Heart right ventricle (tissue), 16 donors: Measurements from ENCODE around the gene UBE2J2. TPM values are rescaled to one million over a fixed set of nuclear protein-coding genes. Genes with fewer than 3 reads are reported as not detected.

Experiments
- ATAC-seq, 8 donors: fragments of 200-7000 bp; cut with Tn5 transposase; one replicate each; pipeline ENCODE4 v1.9.1; 2020; ENCODE audit warnings: mild to moderate bottlenecking in 8 of 8, moderate library complexity in 8 of 8, moderate number of reproducible peaks in 1 of 8
- DNase-seq, 2 donors: peaks; one replicate each; pipeline ENCODE4 v3.0.0-alpha.2; 2020
- H3K27ac ChIP-seq, 10 donors: fragments of 200-600 bp; sonication (generic) in 2 of 10; one replicate each; pipeline versions ENCODE4 v1.5.0 to v1.8.0; 2020 to 2022; ENCODE audit warnings: mild to moderate bottlenecking in 3 of 10
- H3K27me3 ChIP-seq, 7 donors: fragments of 200-600 bp; one replicate each; pipeline ENCODE4 v1.8.0; 2021 to 2022; ENCODE audit warnings: mild to moderate bottlenecking in 2 of 7
- H3K36me3 ChIP-seq, 9 donors: fragments of 200-600 bp; sonication (generic) in 1 of 9; one replicate each; pipeline versions ENCODE4 v1.5.0 to v1.8.0; 2020 to 2022; ENCODE audit warnings: mild to moderate bottlenecking in 2 of 9
- H3K4me1 ChIP-seq, 9 donors: fragments of 200-600 bp; sonication (generic) in 1 of 9; one replicate each; pipeline versions ENCODE4 v1.5.0 to v1.8.0; 2020 to 2022; ENCODE audit warnings: mild to moderate bottlenecking in 4 of 9
- H3K4me3 ChIP-seq, 10 donors: fragments of 200-600 bp; sonication (generic) in 2 of 10; one replicate each; pipeline versions ENCODE4 v1.5.0 to v1.8.0; 2020 to 2022; ENCODE audit warnings: mild to moderate bottlenecking in 7 of 10, moderate library complexity in 2 of 10
- H3K9me3 ChIP-seq, 11 donors: fragments of 200-600 bp in 10 of 11; sonication (generic) in 2 of 11; one replicate each; pipeline versions ENCODE4 v1.5.0 to v1.8.0; 2013 to 2022; ENCODE audit warnings: mild to moderate bottlenecking in 2 of 11, control low read depth in 1 of 11, moderate library complexity in 1 of 11
- CTCF ChIP-seq, 9 donors: fragments of 200-600 bp; sonication (generic) in 2 of 9; IDR thresholded peaks; one replicate each; pipeline versions ENCODE4 v1.5.0 to v1.8.0; 2021 to 2022; ENCODE audit warnings: antibody characterized with exemption in 9 of 9, mild to moderate bottlenecking in 5 of 9, moderate library complexity in 1 of 9
- WGBS, 2 donors: extraction: QIAGEN DNeasy Blood & Tissue Kit; methylation state at CpG; one replicate each; pipeline ENCODE4 v1.1.7; 2013; ENCODE audit warnings: inconsistent platforms in 1 of 2; 5-methylcytosine and 5-hydroxymethylcytosine counted together
- intact Hi-C, 10 donors: fragments of 100-400 bp; cut with DNase I; formaldehyde crosslinking; loops; one replicate each; pipeline versions ENCODE4 v1.11.1 to v1.14.2; 2022
- polyA plus RNA-seq, 2 donors: library from polyadenylated mRNA; stranded (reverse); fragments of 200-250 nt; gene quantifications; one replicate each; pipeline ENCODE4 v1.2.3, GENCODE V29; 2013
- total RNA-seq, 10 donors: library from RNA; stranded (reverse); fragmentation: NEBNext Ultra II Directional in 3 of 10; extraction: Animal tissue kit (Norgen Biotek cat#: 25700) in 3 of 10; gene quantifications; one replicate each; pipeline versions ENCODE4 v1.2.1 to v1.2.4, GENCODE V29; 2021 to 2023
- donor health status: Arrhythmogenic right ventricular cardiomyopathy.
- donor health status: ischemic (EF 13 %, LVEDD 7.1; RV severe dilation, severe dysfunction).
- donor health status: healthy with polysubstance abuse.
- donor health status: DM: no; HTN: yes; CAD: no.
- donor health status: DM: no; HTN: no; CAD: no.
- donor health status: ischemic (EF 25% LVEDD 6.9; RV normal size, moderate dysfunction).
- donor health status: ischemic (EF 25% LVEDD 5.7; RV mildly dilated, moderate dysfunction).
- donor health status: healthy.
- donor health status: DM: yes; HTN: yes; CAD: no.
- donor health status: Ischemic cardiomyopathy.
- donor health status: ischemic (EF 35%, LVEDD 5.7; RV mildly dilated, moderate dysfunction).
- donor health status: nonischemic (EF 11% LVEDD 7.7; RV severe dilation, severe dysfunction).
- donor health status: DM: yes; HTN: yes; CAD: no.
- donor health status: PGD.
- donor health status: ischemic (EF 29% LVEDD 5.4; RV normal size, mild dysfunction).
- donor health status: nonischemic (EF 23%, LVEDD 6.1; RV moderate dilation, normal function).

UBE2J2 gene
- total and polyA plus RNA-seq, 12 donors, result 23.5 to 44.1 (median 30.5) TPM

- 69 to 73% methylated on average over 23 of the region's 23 CpGs for WGBS, 2 donors
- Histone ChIP-seq H3K27ac (peak overlapping the region in 2 of 10 donors; percentile 4 to 10), H3K4me1 (peaks cover 5 to 62% (median 47%) of the 10 kb centered on the region in 9 donors), H3K36me3 (peaks cover 0 to 62% (median 17%) of the 10 kb centered on the region in 9 donors), H3K4me3 (no peak overlapping the region), H3K27me3 (no peaks in the 10 kb centered on the region), H3K9me3 (no peaks in the 10 kb centered on the region)
- no peak for ATAC-seq
- intact Hi-C loops, result no loop called here
- no peak for DNase-seq
- TF ChIP-seq CTCF (IDR thresholded peaks at IDR 0.05), result no peak
Observed at GRCh38 chr1:1320666-1321448, 47.2 kb upstream of the UBE2J2 start.

DNA sequence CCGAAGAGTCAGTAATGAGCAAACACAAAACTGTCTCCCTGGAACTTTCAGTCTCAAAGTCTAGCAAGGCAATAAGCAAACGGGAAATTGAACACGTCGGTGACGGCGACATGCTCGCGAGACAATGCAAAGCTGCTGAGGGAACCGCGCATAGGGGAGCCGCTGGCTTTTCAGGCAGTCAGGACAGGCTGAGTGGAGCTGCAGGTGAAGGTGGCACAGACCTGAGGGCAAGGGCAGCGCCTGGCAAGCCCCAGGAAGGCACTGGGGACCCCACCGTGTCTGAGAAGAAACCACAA, 45.9 kb upstream of the UBE2J2 start:
- 87 to 95% methylated on average over 13 of the region's 13 CpGs for WGBS, 2 donors
- peak overlapping the region in 1 of 10 donors; percentile 6 for H3K27ac ChIP-seq
- intact Hi-C loops, result no loop called here

GRCh38 chr1:1318777-1319645, 45.4 kb upstream of the UBE2J2 start:
- H3K4me3 ChIP-seq, result no peak overlapping the region
- DNase-seq, result no peak
- peaks cover 0 to 76% (median 23%) of the 10 kb centered on the region in 9 donors for H3K36me3 ChIP-seq
- H3K4me1 ChIP-seq, result peaks cover 0 to 52% (median 38%) of the 10 kb centered on the region in 9 donors
- WGBS, 2 donors, result 90% methylated on average over 36 of the region's 36 CpGs
- no peaks in the 10 kb centered on the region for H3K9me3 ChIP-seq
- TF ChIP-seq CTCF (IDR thresholded peaks at IDR 0.05), result no peak
- intact Hi-C loops, result no loop called here
- ATAC-seq, result peak in 2 of 8 donors; percentile 1 to 10
- H3K27me3 ChIP-seq, result no peaks in the 10 kb centered on the region
- peak overlapping the region in 8 of 10 donors; percentile 6 to 71 (median 34) for H3K27ac ChIP-seq

More for the DNA sequence above, 45.9 kb upstream of the UBE2J2 start:
- H3K4me1 ChIP-seq, result peaks cover 0 to 52% (median 38%) of the 10 kb centered on the region in 9 donors
- H3K36me3 ChIP-seq, result peaks cover 0 to 71% (median 17%) of the 10 kb centered on the region in 9 donors
- DNase-seq, result no peak
- TF ChIP-seq CTCF (IDR thresholded peaks at IDR 0.05), result no peak
- H3K9me3 ChIP-seq, result no peaks in the 10 kb centered on the region
- H3K4me3 ChIP-seq, result no peak overlapping the region
- H3K27me3 ChIP-seq, result no peaks in the 10 kb centered on the region
- ATAC-seq, result no peak

- no peak overlapping the region for H3K4me3 ChIP-seq
- no peak for TF ChIP-seq CTCF (IDR thresholded peaks at IDR 0.05)
- peaks cover 4 to 85% (median 31%) of the 10 kb centered on the region in 9 donors for H3K36me3 ChIP-seq
- H3K9me3 ChIP-seq, result no peaks in the 10 kb centered on the region
- ATAC-seq (peak; percentile 37 to 81 (median 62)), DNase-seq (peak; percentile 70 to 72)
- no peaks in the 10 kb centered on the region for H3K27me3 ChIP-seq
- peak overlapping the region in 9 of 10 donors; percentile 11 to 73 (median 48) for H3K27ac ChIP-seq
- 61 to 65% methylated on average over 9 of the region's 9 CpGs for WGBS, 2 donors
- intact Hi-C loops, result no loop called here
- H3K4me1 ChIP-seq, result peaks cover 0 to 47% (median 33%) of the 10 kb centered on the region in 9 donors
Observed at GRCh38 chr1:1318131-1318652, 44.5 kb upstream of the UBE2J2 start.
